Tibial nerve (tissue), 4 donors: Measurements from ENCODE around the gene NISCH. TPM values are rescaled to one million over a fixed set of nuclear protein-coding genes. Genes with fewer than 3 reads are reported as not detected.

Experiments
- DNase-seq, 2 donors: peaks; one replicate each; pipeline ENCODE4 v3.0.0-alpha.2; 2019; ENCODE audit warnings: low spot score in 2 of 2
- H3K27ac ChIP-seq, 4 donors: fragments of 200-600 bp; sonication (generic) in 3 of 4; one replicate each; pipeline ENCODE4 v1.5.1; 2017 to 2019; ENCODE audit warnings: mild to moderate bottlenecking in 1 of 4
- H3K27me3 ChIP-seq, 2 donors: fragments of 200-600 bp; sonication (generic) in 1 of 2; one replicate each; pipeline versions ENCODE4 v1.5.1 to v1.6.0; 2017 to 2019
- H3K36me3 ChIP-seq, 3 donors: fragments of 200-600 bp; sonication (generic); one replicate each; pipeline ENCODE4 v1.5.1; 2018 to 2019
- H3K4me1 ChIP-seq, 4 donors: fragments of 200-600 bp; sonication (generic) in 3 of 4; one replicate each; pipeline ENCODE4 v1.5.1; 2017 to 2019
- H3K4me3 ChIP-seq, 4 donors: fragments of 200-600 bp; sonication (generic) in 3 of 4; one replicate each; pipeline ENCODE4 v1.5.1; 2017 to 2019; ENCODE audit warnings: mild to moderate bottlenecking in 1 of 4, moderate library complexity in 1 of 4
- H3K9me3 ChIP-seq, 4 donors: fragments of 200-600 bp; sonication (generic) in 3 of 4; one replicate each; pipeline ENCODE4 v1.5.1; 2017 to 2019
- CTCF ChIP-seq, 5 experiments: fragments of 200-600 bp in 3 of 5; fragments of 450-650 bp in 2 of 5; sonication (generic) in 3 of 5; IDR thresholded peaks; one replicate each; pipeline ENCODE4 v1.5.1; 2016 to 2019; ENCODE audit warnings: antibody characterized with exemption in 5 of 5, mild to moderate bottlenecking in 3 of 5, moderate library complexity in 2 of 5
- EP300 ChIP-seq, 2 donors: sonication (generic); formaldehyde crosslinking; IDR thresholded peaks; one replicate each; pipeline ENCODE4 v1.6.1; 2017; ENCODE audit warnings: antibody characterized with exemption in 2 of 2, mild to moderate bottlenecking in 1 of 2
- POLR2A ChIP-seq, 2 donors: fragments of 450-650 bp; IDR thresholded peaks; one replicate each; pipeline ENCODE4 v1.6.1; 2017; ENCODE audit warnings: antibody characterized with exemption in 2 of 2, mild to moderate bottlenecking in 2 of 2, moderate library complexity in 2 of 2
- WGBS, 2 donors: methylation state at CpG; one replicate each; pipeline ENCODE4 v1.1.5; 2018; 5-methylcytosine and 5-hydroxymethylcytosine counted together
- total RNA-seq, 4 donors: library from RNA; depleted of rRNA; stranded (reverse); fragments of >200 nt; gene quantifications; one replicate each; pipeline ENCODE4 v1.1.0, GENCODE V29; 2016

Gene NISCH
- total RNA-seq, 4 donors from 2014 or later = 192 to 305 (median 232) TPM

- Histone ChIP-seq H3K27ac (peak overlapping the region in 2 of 4 donors; percentile 57 to 67), H3K4me1 (peaks cover 0 to 82% (median 17%) of the 10 kb centered on the region in 4 donors), H3K4me3 (no peak overlapping the region), H3K9me3 (no peaks in the 10 kb centered on the region), H3K36me3 (peaks cover 0 to 62% (median 3%) of the 10 kb centered on the region in 3 donors), H3K27me3 (no peaks in the 10 kb centered on the region)
- TF ChIP-seq EP300 (IDR thresholded peaks at IDR 0.05) = no peak
- no peak for TF ChIP-seq CTCF (IDR thresholded peaks at IDR 0.05)
- no peak for TF ChIP-seq POLR2A (IDR thresholded peaks at IDR 0.05)
- 62 to 67% methylated on average over 4 to 5 of the region's 5 CpGs for WGBS, 2 donors
- no peak for DNase-seq
Measured at GRCh38 chr3:52469001-52469400, 13.6 kb downstream of the NISCH start.

- H3K27ac ChIP-seq = peak overlapping the region in 1 of 4 donors; percentile 67
Measured at GRCh38 chr3:52470920-52471319, 15.5 kb downstream of the NISCH start.

GRCh38 chr3:52471371-52472238, 16.2 kb downstream of the NISCH start:
- H3K27me3 ChIP-seq = no peaks in the 10 kb centered on the region
- H3K36me3 ChIP-seq = peaks cover 0 to 71% (median 3%) of the 10 kb centered on the region in 3 donors
- peak overlapping the region in 1 of 4 donors; percentile 50 for H3K27ac ChIP-seq
- DNase-seq = peak; percentile 55 to 67
- no peak overlapping the region for H3K4me3 ChIP-seq
- peak in 1 of 2 donors; percentile 18 for TF ChIP-seq EP300 (IDR thresholded peaks at IDR 0.05)
- TF ChIP-seq POLR2A (IDR thresholded peaks at IDR 0.05) = no peak
- peak; percentile 56 to 76 (median 71) for TF ChIP-seq CTCF (IDR thresholded peaks at IDR 0.05)
- 59 to 66% methylated on average over 12 to 26 of the region's 26 CpGs for WGBS, 2 donors
- H3K9me3 ChIP-seq = no peaks in the 10 kb centered on the region
- peaks cover 0 to 70% (median 20%) of the 10 kb centered on the region in 4 donors for H3K4me1 ChIP-seq

More at GRCh38 chr3:52470920-52471319, 15.5 kb downstream of the NISCH start:
- Histone ChIP-seq H3K4me1 (peaks cover 0 to 77% (median 20%) of the 10 kb centered on the region in 4 donors), H3K9me3 (no peaks in the 10 kb centered on the region), H3K27me3 (no peaks in the 10 kb centered on the region), H3K4me3 (no peak overlapping the region), H3K36me3 (peaks cover 0 to 64% (median 3%) of the 10 kb centered on the region in 3 donors)
- no peak for TF ChIP-seq POLR2A (IDR thresholded peaks at IDR 0.05)
- TF ChIP-seq EP300 (IDR thresholded peaks at IDR 0.05) = no peak
- no peak for TF ChIP-seq CTCF (IDR thresholded peaks at IDR 0.05)
- 96 to 100% methylated on average over 4 of the region's 4 CpGs for WGBS, 2 donors
- DNase-seq = no peak

GRCh38 chr3:52472239-52473000, 17.0 kb downstream of the NISCH start:
- TF ChIP-seq CTCF (IDR thresholded peaks at IDR 0.05) (no peak), POLR2A (IDR thresholded peaks at IDR 0.05) (no peak), EP300 (IDR thresholded peaks at IDR 0.05) (no peak)
- Histone ChIP-seq H3K4me1 (peaks cover 0 to 63% (median 20%) of the 10 kb centered on the region in 4 donors), H3K36me3 (peaks cover 0 to 75% (median 3%) of the 10 kb centered on the region in 3 donors), H3K4me3 (no peak overlapping the region), H3K27ac (peak overlapping the region in 2 of 4 donors; percentile 25 to 50), H3K27me3 (no peaks in the 10 kb centered on the region), H3K9me3 (no peaks in the 10 kb centered on the region)
- 69% methylated on average over 14 of the region's 14 CpGs for WGBS, 2 donors
- DNase-seq = no peak
